Measurements from ENCODE around the gene HOXD4.

DNA sequence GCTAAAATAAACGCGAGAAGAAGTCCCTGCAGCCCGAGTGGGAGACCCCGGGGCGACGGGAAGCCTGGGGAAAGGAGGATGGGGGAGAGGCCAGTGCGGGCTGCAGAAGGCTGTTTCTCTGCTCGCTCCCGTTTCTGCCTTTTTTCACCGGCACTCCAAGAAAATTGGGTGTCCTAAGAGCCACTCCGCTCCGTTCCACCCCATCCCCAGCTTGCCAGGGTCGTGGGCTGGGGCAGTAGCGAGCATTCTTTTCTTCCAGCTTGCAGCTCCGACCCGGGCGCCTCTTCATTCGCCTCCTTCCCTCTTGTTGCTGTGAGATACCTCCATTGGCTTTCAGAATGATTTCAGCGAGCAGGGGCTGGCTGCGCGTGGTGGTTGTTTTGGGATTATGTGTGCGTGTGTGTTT, 6.8 kb downstream of the HOXD4 start:
- TF ChIP-seq, protein P1, sequence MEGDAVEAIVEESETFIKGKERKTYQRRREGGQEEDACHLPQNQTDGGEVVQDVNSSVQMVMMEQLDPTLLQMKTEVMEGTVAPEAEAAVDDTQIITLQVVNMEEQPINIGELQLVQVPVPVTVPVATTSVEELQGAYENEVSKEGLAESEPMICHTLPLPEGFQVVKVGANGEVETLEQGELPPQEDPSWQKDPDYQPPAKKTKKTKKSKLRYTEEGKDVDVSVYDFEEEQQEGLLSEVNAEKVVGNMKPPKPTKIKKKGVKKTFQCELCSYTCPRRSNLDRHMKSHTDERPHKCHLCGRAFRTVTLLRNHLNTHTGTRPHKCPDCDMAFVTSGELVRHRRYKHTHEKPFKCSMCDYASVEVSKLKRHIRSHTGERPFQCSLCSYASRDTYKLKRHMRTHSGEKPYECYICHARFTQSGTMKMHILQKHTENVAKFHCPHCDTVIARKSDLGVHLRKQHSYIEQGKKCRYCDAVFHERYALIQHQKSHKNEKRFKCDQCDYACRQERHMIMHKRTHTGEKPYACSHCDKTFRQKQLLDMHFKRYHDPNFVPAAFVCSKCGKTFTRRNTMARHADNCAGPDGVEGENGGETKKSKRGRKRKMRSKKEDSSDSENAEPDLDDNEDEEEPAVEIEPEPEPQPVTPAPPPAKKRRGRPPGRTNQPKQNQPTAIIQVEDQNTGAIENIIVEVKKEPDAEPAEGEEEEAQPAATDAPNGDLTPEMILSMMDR (IDR thresholded peaks at IDR 0.05): no peak
- no peak for TF ChIP-seq POLR2A (IDR thresholded peaks at IDR 0.05)
